ENCODE results near the gene CMKLR1.

CMKLR1 gene

DNA sequence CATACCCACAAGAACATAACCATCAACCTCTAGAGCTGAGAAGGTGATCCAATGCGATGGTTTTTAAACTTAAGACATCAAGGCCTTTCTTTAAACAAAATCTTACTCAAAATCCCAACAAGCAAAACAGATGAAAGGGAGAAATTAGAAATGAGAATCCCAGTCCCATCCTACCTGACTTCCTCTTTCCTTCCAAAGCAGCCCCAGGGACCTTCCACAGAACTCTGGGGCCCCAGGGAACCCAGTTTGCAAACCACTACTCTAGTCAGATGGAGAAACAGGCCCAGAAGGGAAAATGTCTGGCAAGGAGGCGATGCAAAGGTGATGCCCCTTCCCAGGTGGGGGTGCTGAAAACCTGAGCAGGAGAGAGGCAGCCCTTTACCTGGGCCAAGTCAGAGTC, 29.0 kb upstream of the CMKLR1 start:
- H3K4me1 Mint-ChIP-seq = peaks cover 13% of the 10 kb centered on the region

GRCh38 chr12:108367436-108367835, 28.3 kb upstream of the CMKLR1 start:
- H3K27ac Mint-ChIP-seq = no peak overlapping the region
- TF ChIP-seq CTCF (IDR thresholded peaks at IDR 0.05) = no peak
- H3K4me1 Mint-ChIP-seq = peaks cover 13% of the 10 kb centered on the region
- peaks cover 1% of the 10 kb centered on the region for H3K36me3 Mint-ChIP-seq (ENCODE audit: low read depth)
- no peak for DNase-seq
- peaks cover 11% of the 10 kb centered on the region for H3K27me3 Mint-ChIP-seq (ENCODE audit: low read depth, poor library complexity)
- H3K9me3 Mint-ChIP-seq = peaks cover 1% of the 10 kb centered on the region
- no peak overlapping the region for H3K4me3 Mint-ChIP-seq

More for the DNA sequence above, 29.0 kb upstream of the CMKLR1 start:
- peaks cover 11% of the 10 kb centered on the region for H3K27me3 Mint-ChIP-seq (ENCODE audit: low read depth, poor library complexity)
- no peak for DNase-seq
- H3K36me3 Mint-ChIP-seq (ENCODE audit: low read depth) = peaks cover 4% of the 10 kb centered on the region
- H3K27ac Mint-ChIP-seq = no peak overlapping the region
- no peak overlapping the region for H3K4me3 Mint-ChIP-seq
- TF ChIP-seq CTCF (IDR thresholded peaks at IDR 0.05) = no peak
- H3K9me3 Mint-ChIP-seq = peaks cover 7% of the 10 kb centered on the region

- peaks cover 19% of the 10 kb centered on the region for H3K4me1 Mint-ChIP-seq
- no peak overlapping the region for H3K4me3 Mint-ChIP-seq
- peak overlapping the region; percentile 9 for H3K27ac Mint-ChIP-seq
- no peak for DNase-seq
- H3K27me3 Mint-ChIP-seq (ENCODE audit: low read depth, poor library complexity) = peaks cover 7% of the 10 kb centered on the region
- no peaks in the 10 kb centered on the region for H3K36me3 Mint-ChIP-seq (ENCODE audit: low read depth)
- TF ChIP-seq CTCF (IDR thresholded peaks at IDR 0.05) = no peak
- no peaks in the 10 kb centered on the region for H3K9me3 Mint-ChIP-seq
Measured at GRCh38 chr12:108365324-108365723, 26.2 kb upstream of the CMKLR1 start.

DNA sequence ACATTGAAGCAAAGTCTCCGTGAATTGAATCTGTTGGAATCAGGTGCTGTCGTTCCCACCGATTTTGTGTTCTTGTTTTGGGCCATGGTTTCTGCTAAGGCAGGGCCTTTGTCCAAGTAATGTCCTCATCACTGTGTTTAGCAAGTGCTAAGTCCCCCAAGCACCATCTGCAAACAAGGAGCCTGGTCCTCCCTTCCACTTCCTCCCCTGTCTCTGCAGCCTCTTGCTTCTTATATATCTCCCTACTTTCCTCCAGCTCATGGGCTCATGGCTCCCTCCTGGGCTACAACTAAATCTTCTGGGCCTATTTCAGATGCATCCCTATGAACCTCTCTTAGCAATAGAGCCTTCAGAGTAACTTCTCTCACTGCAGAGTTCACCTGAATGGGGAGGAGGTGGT, 25.8 kb upstream of the CMKLR1 start:
- Mint-ChIP-seq H3K4me3 (no peak overlapping the region), H3K27me3 (ENCODE audit: low read depth, poor library complexity) (peaks cover 7% of the 10 kb centered on the region), H3K36me3 (ENCODE audit: low read depth) (no peaks in the 10 kb centered on the region), H3K4me1 (peaks cover 19% of the 10 kb centered on the region), H3K27ac (peak overlapping the region; percentile 9), H3K9me3 (no peaks in the 10 kb centered on the region)
- TF ChIP-seq CTCF (IDR thresholded peaks at IDR 0.05) = no peak
- DNase-seq = no peak

GRCh38 chr12:108363565-108363964, 24.5 kb upstream of the CMKLR1 start:
- peaks cover 16% of the 10 kb centered on the region for H3K4me1 Mint-ChIP-seq
- no peaks in the 10 kb centered on the region for H3K36me3 Mint-ChIP-seq (ENCODE audit: low read depth)
- TF ChIP-seq CTCF (IDR thresholded peaks at IDR 0.05) = no peak
- no peak overlapping the region for H3K4me3 Mint-ChIP-seq
- DNase-seq = no peak
- peak overlapping the region; percentile 18 for H3K27ac Mint-ChIP-seq
- H3K9me3 Mint-ChIP-seq = no peaks in the 10 kb centered on the region
- H3K27me3 Mint-ChIP-seq (ENCODE audit: low read depth, poor library complexity) = peaks cover 4% of the 10 kb centered on the region

- no peak for DNase-seq
- peaks cover 20% of the 10 kb centered on the region for H3K4me1 Mint-ChIP-seq
- H3K27me3 Mint-ChIP-seq (ENCODE audit: low read depth, poor library complexity) = peaks cover 4% of the 10 kb centered on the region
- H3K27ac Mint-ChIP-seq = peak overlapping the region; percentile 18
- no peaks in the 10 kb centered on the region for H3K9me3 Mint-ChIP-seq
- no peaks in the 10 kb centered on the region for H3K36me3 Mint-ChIP-seq (ENCODE audit: low read depth)
- H3K4me3 Mint-ChIP-seq = no peak overlapping the region
- no peak for TF ChIP-seq CTCF (IDR thresholded peaks at IDR 0.05)
Measured at GRCh38 chr12:108363165-108363564, 24.1 kb upstream of the CMKLR1 start.
